Heart right ventricle (tissue), 16 donors: ENCODE data around the gene PGBD5. TPM values are rescaled to one million over a fixed set of nuclear protein-coding genes. Genes with fewer than 3 reads are reported as not detected.

Source experiments
- ATAC-seq, 8 donors: fragments of 200-7000 bp; cut with Tn5 transposase; one replicate each; pipeline ENCODE4 v1.9.1; 2020; ENCODE audit warnings: mild to moderate bottlenecking in 8 of 8, moderate library complexity in 8 of 8, moderate number of reproducible peaks in 1 of 8
- DNase-seq, 2 donors: peaks; one replicate each; pipeline ENCODE4 v3.0.0-alpha.2; 2020
- H3K27ac ChIP-seq, 10 donors: fragments of 200-600 bp; sonication (generic) in 2 of 10; one replicate each; pipeline versions ENCODE4 v1.5.0 to v1.8.0; 2020 to 2022; ENCODE audit warnings: mild to moderate bottlenecking in 3 of 10
- H3K27me3 ChIP-seq, 7 donors: fragments of 200-600 bp; one replicate each; pipeline ENCODE4 v1.8.0; 2021 to 2022; ENCODE audit warnings: mild to moderate bottlenecking in 2 of 7
- H3K36me3 ChIP-seq, 9 donors: fragments of 200-600 bp; sonication (generic) in 1 of 9; one replicate each; pipeline versions ENCODE4 v1.5.0 to v1.8.0; 2020 to 2022; ENCODE audit warnings: mild to moderate bottlenecking in 2 of 9
- H3K4me1 ChIP-seq, 9 donors: fragments of 200-600 bp; sonication (generic) in 1 of 9; one replicate each; pipeline versions ENCODE4 v1.5.0 to v1.8.0; 2020 to 2022; ENCODE audit warnings: mild to moderate bottlenecking in 4 of 9
- H3K4me3 ChIP-seq, 10 donors: fragments of 200-600 bp; sonication (generic) in 2 of 10; one replicate each; pipeline versions ENCODE4 v1.5.0 to v1.8.0; 2020 to 2022; ENCODE audit warnings: mild to moderate bottlenecking in 7 of 10, moderate library complexity in 2 of 10
- H3K9me3 ChIP-seq, 11 donors: fragments of 200-600 bp in 10 of 11; sonication (generic) in 2 of 11; one replicate each; pipeline versions ENCODE4 v1.5.0 to v1.8.0; 2013 to 2022; ENCODE audit warnings: mild to moderate bottlenecking in 2 of 11, control low read depth in 1 of 11, moderate library complexity in 1 of 11
- WGBS, 2 donors: extraction: QIAGEN DNeasy Blood & Tissue Kit; methylation state at CpG; one replicate each; pipeline ENCODE4 v1.1.7; 2013; ENCODE audit warnings: inconsistent platforms in 1 of 2; 5-methylcytosine and 5-hydroxymethylcytosine counted together
- intact Hi-C, 10 donors: fragments of 100-400 bp; cut with DNase I; formaldehyde crosslinking; loops; one replicate each; pipeline versions ENCODE4 v1.11.1 to v1.14.2; 2022
- polyA plus RNA-seq, 2 donors: library from polyadenylated mRNA; stranded (reverse); fragments of 200-250 nt; gene quantifications; one replicate each; pipeline ENCODE4 v1.2.3, GENCODE V29; 2013
- total RNA-seq, 10 donors: library from RNA; stranded (reverse); fragmentation: NEBNext Ultra II Directional in 3 of 10; extraction: Animal tissue kit (Norgen Biotek cat#: 25700) in 3 of 10; gene quantifications; one replicate each; pipeline versions ENCODE4 v1.2.1 to v1.2.4, GENCODE V29; 2021 to 2023
- TF ChIP-seq, protein P1 (sequence below), 9 donors: fragments of 200-600 bp; sonication (generic) in 2 of 9; IDR thresholded peaks; one replicate each; pipeline versions ENCODE4 v1.5.0 to v1.8.0; 2021 to 2022; ENCODE audit warnings: antibody characterized with exemption in 9 of 9, mild to moderate bottlenecking in 5 of 9, moderate library complexity in 1 of 9
- donor health status: Arrhythmogenic right ventricular cardiomyopathy.
- donor health status: ischemic (EF 13 %, LVEDD 7.1; RV severe dilation, severe dysfunction).
- donor health status: healthy with polysubstance abuse.
- donor health status: DM: no; HTN: yes; CAD: no.
- donor health status: DM: no; HTN: no; CAD: no.
- donor health status: ischemic (EF 25% LVEDD 6.9; RV normal size, moderate dysfunction).
- donor health status: ischemic (EF 25% LVEDD 5.7; RV mildly dilated, moderate dysfunction).
- donor health status: healthy.
- donor health status: DM: yes; HTN: yes; CAD: no.
- donor health status: Ischemic cardiomyopathy.
- donor health status: ischemic (EF 35%, LVEDD 5.7; RV mildly dilated, moderate dysfunction).
- donor health status: nonischemic (EF 11% LVEDD 7.7; RV severe dilation, severe dysfunction).
- donor health status: DM: yes; HTN: yes; CAD: no.
- donor health status: PGD.
- donor health status: ischemic (EF 29% LVEDD 5.4; RV normal size, mild dysfunction).
- donor health status: nonischemic (EF 23%, LVEDD 6.1; RV moderate dilation, normal function).

PGBD5 gene
- total and polyA plus RNA-seq, 12 donors = 0.52 to 11.4 (median 7.9) TPM

DNA sequence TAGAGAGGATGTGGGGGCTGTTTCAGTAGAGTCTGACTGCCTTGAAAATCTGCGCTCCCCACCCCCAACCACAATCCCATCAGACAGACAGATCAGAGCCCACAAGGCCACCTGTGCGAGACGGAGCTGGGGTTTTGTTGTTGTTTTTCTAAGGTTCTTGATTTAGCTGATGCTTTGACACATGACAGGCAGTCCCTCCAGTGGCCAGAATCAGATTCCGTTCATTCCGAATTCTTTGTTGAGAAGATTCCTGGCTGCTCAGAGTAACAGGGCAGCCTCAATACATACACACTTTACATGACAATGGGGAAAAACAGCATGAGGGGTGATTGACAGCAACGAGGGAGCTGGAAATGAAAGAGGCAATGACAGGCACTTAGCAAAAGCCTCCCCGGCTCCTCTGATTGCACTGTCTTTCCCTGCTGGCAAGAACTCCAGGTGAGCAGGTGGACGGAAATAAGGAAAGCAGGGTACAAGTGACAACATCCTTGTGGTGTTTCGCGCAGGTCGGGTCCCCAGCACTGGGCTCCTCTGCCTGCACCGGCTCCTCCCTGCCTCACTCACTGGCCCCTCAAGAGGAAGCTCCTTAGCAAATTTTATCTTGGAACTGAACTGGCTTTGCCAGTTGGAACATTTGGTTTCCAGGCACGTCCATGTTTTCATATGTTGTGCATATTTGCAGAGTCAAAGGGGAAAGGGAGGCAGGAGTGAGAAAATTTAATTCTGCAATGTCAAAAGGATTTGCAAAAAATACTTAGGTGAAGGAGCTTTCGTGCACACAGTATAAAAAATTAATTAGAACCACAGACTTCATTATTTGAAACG lies 148.7 kb downstream of the PGBD5 start:
- Histone ChIP-seq H3K27me3 (no peaks in the 10 kb centered on the region), H3K4me1 (peaks cover 0 to 16% (median 7%) of the 10 kb centered on the region in 9 donors), H3K9me3 (no peaks in the 10 kb centered on the region), H3K4me3 (no peak overlapping the region), H3K27ac (no peak overlapping the region), H3K36me3 (peaks cover 0 to 87% (median 33%) of the 10 kb centered on the region in 9 donors)
- WGBS, 2 donors = 56 to 62% methylated on average over 15 of the region's 15 CpGs
- DNase-seq = no peak
- TF ChIP-seq, protein P1, sequence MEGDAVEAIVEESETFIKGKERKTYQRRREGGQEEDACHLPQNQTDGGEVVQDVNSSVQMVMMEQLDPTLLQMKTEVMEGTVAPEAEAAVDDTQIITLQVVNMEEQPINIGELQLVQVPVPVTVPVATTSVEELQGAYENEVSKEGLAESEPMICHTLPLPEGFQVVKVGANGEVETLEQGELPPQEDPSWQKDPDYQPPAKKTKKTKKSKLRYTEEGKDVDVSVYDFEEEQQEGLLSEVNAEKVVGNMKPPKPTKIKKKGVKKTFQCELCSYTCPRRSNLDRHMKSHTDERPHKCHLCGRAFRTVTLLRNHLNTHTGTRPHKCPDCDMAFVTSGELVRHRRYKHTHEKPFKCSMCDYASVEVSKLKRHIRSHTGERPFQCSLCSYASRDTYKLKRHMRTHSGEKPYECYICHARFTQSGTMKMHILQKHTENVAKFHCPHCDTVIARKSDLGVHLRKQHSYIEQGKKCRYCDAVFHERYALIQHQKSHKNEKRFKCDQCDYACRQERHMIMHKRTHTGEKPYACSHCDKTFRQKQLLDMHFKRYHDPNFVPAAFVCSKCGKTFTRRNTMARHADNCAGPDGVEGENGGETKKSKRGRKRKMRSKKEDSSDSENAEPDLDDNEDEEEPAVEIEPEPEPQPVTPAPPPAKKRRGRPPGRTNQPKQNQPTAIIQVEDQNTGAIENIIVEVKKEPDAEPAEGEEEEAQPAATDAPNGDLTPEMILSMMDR (IDR thresholded peaks at IDR 0.05) = no peak
- no peak for ATAC-seq
- intact Hi-C loops = no loop called here

DNA sequence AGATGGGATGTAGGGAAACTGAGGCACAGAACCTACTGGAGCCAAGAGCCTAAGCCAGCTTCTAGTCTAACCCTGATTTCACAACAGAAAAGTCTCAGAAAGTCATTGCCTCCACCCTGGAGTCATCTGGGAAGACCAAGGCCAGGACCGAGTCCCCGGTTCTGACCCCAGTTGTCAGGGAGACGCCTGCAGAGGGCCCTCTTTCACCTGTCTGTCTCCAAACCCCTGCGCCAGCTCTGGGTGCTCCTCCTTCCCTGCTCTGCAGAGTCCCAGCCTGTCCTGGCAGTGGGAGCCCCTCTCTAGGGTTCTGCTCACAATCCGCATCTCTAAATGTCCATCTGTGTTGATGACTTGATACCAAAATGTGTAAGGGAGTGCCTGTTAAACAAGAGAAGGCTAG lies 149.7 kb downstream of the PGBD5 start:
- H3K36me3 ChIP-seq = peaks cover 0 to 92% (median 33%) of the 10 kb centered on the region in 9 donors
- ATAC-seq (no peak), DNase-seq (no peak)
- H3K9me3 ChIP-seq = no peaks in the 10 kb centered on the region
- intact Hi-C loops = no loop called here
- H3K4me1 ChIP-seq = peaks cover 0 to 10% (median 3%) of the 10 kb centered on the region in 9 donors
- no peaks in the 10 kb centered on the region for H3K27me3 ChIP-seq
- H3K27ac ChIP-seq = no peak overlapping the region
- WGBS, 2 donors = 97% methylated on average over 5 of the region's 5 CpGs
- TF ChIP-seq, protein P1 (IDR thresholded peaks at IDR 0.05) = no peak
- H3K4me3 ChIP-seq = no peak overlapping the region

DNA sequence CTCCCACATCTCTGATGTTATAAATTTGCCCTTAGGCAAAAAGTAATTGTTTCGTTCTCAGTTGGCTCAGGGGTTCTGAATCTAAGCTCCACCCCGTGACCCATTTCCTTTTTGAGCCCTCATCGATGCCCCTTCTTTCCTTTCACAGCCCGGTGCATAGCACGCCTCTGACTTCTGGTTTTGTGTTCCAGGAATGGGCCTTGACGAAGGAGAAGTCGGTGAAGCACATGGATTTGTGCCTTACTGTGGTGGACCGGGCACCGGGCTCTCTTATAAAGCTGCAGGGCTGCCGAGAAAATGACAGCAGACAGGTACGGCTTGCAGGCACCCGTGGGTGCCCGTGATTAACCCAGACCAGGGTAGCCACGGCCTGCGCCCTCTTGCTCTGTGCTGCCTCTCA lies 151.9 kb downstream of the PGBD5 start:
- DNase-seq = no peak
- 82 to 84% methylated on average over 15 of the region's 15 CpGs for WGBS, 2 donors
- intact Hi-C loops = no loop called here
- H3K4me1 ChIP-seq = peaks cover 12 to 31% (median 20%) of the 10 kb centered on the region in 9 donors
- peaks cover 0 to 75% (median 17%) of the 10 kb centered on the region in 9 donors for H3K36me3 ChIP-seq
- TF ChIP-seq, protein P1 (IDR thresholded peaks at IDR 0.05) = no peak
- no peak for ATAC-seq
- no peak overlapping the region for H3K27ac ChIP-seq
- no peak overlapping the region for H3K4me3 ChIP-seq
- H3K9me3 ChIP-seq = no peaks in the 10 kb centered on the region
- no peaks in the 10 kb centered on the region for H3K27me3 ChIP-seq

DNA sequence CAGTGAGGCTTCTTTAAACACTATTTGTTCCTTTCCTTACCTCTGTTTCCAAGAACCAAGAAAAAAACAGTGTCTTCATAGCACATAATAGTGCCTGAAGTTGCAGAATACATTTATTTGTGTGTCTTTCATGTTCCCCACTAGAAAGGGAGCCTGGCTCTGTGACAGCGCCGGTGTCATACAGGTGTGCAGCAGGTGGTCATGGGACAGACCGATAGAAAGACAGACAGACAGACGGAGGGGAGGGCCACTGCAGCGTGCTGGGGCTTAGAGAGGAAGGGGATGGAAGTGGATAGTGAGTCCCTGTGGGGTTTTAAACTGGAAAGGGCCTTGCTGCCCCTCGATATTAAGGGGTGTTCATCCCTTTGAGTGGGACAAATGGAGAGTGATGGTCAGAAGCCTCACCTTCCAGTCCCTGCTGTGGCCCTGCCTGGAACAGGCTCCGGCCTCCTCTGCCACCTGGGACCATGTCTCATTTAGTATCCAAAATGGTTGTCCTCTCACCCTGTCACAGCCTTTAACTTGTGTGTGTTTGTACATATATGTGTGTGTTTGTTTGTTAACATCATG lies 152.9 kb downstream of the PGBD5 start:
- peaks cover 0 to 71% (median 16%) of the 10 kb centered on the region in 9 donors for H3K36me3 ChIP-seq
- ATAC-seq (no peak), DNase-seq (no peak)
- no peaks in the 10 kb centered on the region for H3K9me3 ChIP-seq
- intact Hi-C loops = no loop called here
- H3K27ac ChIP-seq = no peak overlapping the region
- H3K4me3 ChIP-seq = no peak overlapping the region
- TF ChIP-seq, protein P1 (IDR thresholded peaks at IDR 0.05) = no peak
- peaks cover 12 to 39% (median 20%) of the 10 kb centered on the region in 9 donors for H3K4me1 ChIP-seq
- WGBS, 2 donors = 82 to 88% methylated on average over 7 of the region's 7 CpGs
- H3K27me3 ChIP-seq = no peaks in the 10 kb centered on the region
